ENCODE results near the gene SOWAHD. TPM values are rescaled to one million over a fixed set of nuclear protein-coding genes. Genes with fewer than 3 reads are reported as not detected.

Gene SOWAHD
- total RNA-seq, 1 donor from 2014 or later = 0.40 TPM

- H3K4me3 Mint-ChIP-seq = no peak overlapping the region
- no peak for TF ChIP-seq CTCF (conservative IDR thresholded peaks at IDR 0.05)
- DNase-seq (ENCODE audit: low read depth, low spot score) = no peak
- H3K4me1 Mint-ChIP-seq = no peaks in the 10 kb centered on the region
- H3K9me3 Mint-ChIP-seq = peaks cover 5% of the 10 kb centered on the region
- peaks cover 3% of the 10 kb centered on the region for H3K36me3 Mint-ChIP-seq (ENCODE audit: low read depth)
- no peaks in the 10 kb centered on the region for H3K27me3 Mint-ChIP-seq (ENCODE audit: low read depth)
- no peak overlapping the region for H3K27ac Mint-ChIP-seq (ENCODE audit: unreplicated experiment)
These were observed 31.4 kb upstream of the SOWAHD start for GRCh38 chrX:119726900-119727555.

GRCh38 chrX:119728487-119728886, 29.9 kb upstream of the SOWAHD start:
- Mint-ChIP-seq H3K4me3 (no peak overlapping the region), H3K27ac (ENCODE audit: unreplicated experiment) (no peak overlapping the region), H3K4me1 (no peaks in the 10 kb centered on the region), H3K36me3 (ENCODE audit: low read depth) (peaks cover 3% of the 10 kb centered on the region), H3K9me3 (no peaks in the 10 kb centered on the region), H3K27me3 (ENCODE audit: low read depth) (no peaks in the 10 kb centered on the region)
- DNase-seq (ENCODE audit: low read depth, low spot score) = no peak
- peak; percentile 23 for TF ChIP-seq CTCF (conservative IDR thresholded peaks at IDR 0.05)

DNA sequence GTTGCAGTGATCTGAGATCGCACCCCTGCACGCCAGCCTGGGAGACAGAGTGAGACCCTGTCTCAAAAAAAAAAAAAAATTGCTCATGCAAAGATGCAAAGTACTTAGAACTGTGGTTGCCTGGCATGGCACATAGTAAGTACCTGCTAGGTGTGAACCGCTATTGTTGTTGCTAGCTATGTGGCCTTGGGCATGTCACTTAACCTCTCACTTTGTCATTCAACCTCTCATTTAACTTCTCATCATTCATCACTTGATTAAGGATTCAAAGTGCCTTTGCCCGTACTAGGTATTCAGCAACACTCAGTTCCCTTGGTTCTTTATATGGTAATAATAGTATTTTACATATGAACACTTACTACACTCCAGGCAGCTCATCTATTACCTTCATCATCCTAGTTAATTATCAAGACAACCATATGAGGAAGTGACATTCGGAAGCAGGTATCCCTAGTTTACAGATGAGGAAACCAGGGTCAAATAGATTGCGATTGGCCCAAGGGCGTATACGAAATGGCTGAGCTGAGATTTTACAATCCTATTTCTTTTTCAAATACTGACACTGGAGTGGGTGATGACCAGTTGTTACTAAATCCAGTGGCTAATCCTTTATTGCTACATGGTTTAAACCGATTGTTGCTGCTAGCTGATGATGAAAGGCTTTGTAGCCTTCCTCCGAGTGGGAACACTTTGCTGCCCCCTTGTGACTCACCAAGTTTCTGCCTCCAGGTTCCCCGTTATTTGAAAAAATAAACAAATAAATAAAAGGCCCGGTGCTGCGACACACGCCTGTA, 28.8 kb upstream of the SOWAHD start:
- Mint-ChIP-seq H3K4me1 (no peaks in the 10 kb centered on the region), H3K27ac (ENCODE audit: unreplicated experiment) (no peak overlapping the region), H3K4me3 (no peak overlapping the region), H3K27me3 (ENCODE audit: low read depth) (no peaks in the 10 kb centered on the region), H3K36me3 (ENCODE audit: low read depth) (peaks cover 3% of the 10 kb centered on the region), H3K9me3 (no peaks in the 10 kb centered on the region)
- peak; percentile 57 for DNase-seq (ENCODE audit: low read depth, low spot score)
- peak; percentile 68 for TF ChIP-seq CTCF (conservative IDR thresholded peaks at IDR 0.05)

- Mint-ChIP-seq H3K27me3 (ENCODE audit: low read depth) (no peaks in the 10 kb centered on the region), H3K9me3 (no peaks in the 10 kb centered on the region)
- no peak for TF ChIP-seq CTCF (conservative IDR thresholded peaks at IDR 0.05)
These were observed 23.5 kb upstream of the SOWAHD start for GRCh38 chrX:119734897-119735339.

DNA sequence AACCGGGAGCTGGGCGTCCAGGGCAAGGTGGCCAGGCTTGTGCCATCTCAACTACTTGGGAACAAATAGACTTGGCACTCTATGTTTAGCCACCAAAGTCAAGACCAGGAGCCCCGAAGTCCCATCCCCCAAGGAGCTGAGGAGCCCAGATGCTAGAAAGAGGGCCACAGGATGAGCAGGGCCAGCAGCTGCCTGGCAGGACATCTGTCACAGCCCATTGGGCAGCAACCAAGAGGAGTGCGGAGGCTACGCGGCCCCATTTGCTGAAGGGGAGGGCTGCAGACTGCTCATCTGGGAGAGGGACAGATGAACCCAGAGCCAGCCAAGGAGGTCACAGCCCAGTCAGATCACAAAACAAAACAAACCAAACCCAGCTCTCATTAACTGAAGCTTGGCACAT, 22.9 kb upstream of the SOWAHD start:
- no peak overlapping the region for H3K27ac Mint-ChIP-seq (ENCODE audit: unreplicated experiment)
- no peak overlapping the region for H3K4me3 Mint-ChIP-seq
- no peak for DNase-seq (ENCODE audit: low read depth, low spot score)
- no peaks in the 10 kb centered on the region for H3K27me3 Mint-ChIP-seq (ENCODE audit: low read depth)
- H3K9me3 Mint-ChIP-seq = no peaks in the 10 kb centered on the region
- no peaks in the 10 kb centered on the region for H3K4me1 Mint-ChIP-seq
- TF ChIP-seq CTCF (conservative IDR thresholded peaks at IDR 0.05) = no peak
- peaks cover 3% of the 10 kb centered on the region for H3K36me3 Mint-ChIP-seq (ENCODE audit: low read depth)

More at GRCh38 chrX:119734897-119735339, 23.5 kb upstream of the SOWAHD start:
- no peak for DNase-seq (ENCODE audit: low read depth, low spot score)
- Mint-ChIP-seq H3K36me3 (ENCODE audit: low read depth) (peaks cover 3% of the 10 kb centered on the region), H3K4me1 (no peaks in the 10 kb centered on the region), H3K27ac (ENCODE audit: unreplicated experiment) (no peak overlapping the region), H3K4me3 (no peak overlapping the region)
